Measurements from ENCODE around the gene TBC1D22A.

TBC1D22A gene

GRCh38 chr22:46788441-46789172, 26.2 kb downstream of the TBC1D22A start:
- no peak overlapping the region for H3K27ac ChIP-seq (ENCODE audit: low read depth, low read length)
- no peak overlapping the region for H3K9ac ChIP-seq (ENCODE audit: low read length)
- no peak overlapping the region for H3K18ac ChIP-seq (ENCODE audit: low read length)
- H3K36me3 ChIP-seq (ENCODE audit: control insufficient read depth, insufficient read depth, low read length) = no peaks in the 10 kb centered on the region
- no peak overlapping the region for H3K4me2 ChIP-seq (ENCODE audit: low read length)
- H4K8ac ChIP-seq (ENCODE audit: low read depth, low read length) = no peak overlapping the region
- H4K5ac ChIP-seq (ENCODE audit: low read length) = no peak overlapping the region
- H3K4me1 ChIP-seq (ENCODE audit: control insufficient read depth, low read depth, low read length) = no peaks in the 10 kb centered on the region
- no peak overlapping the region for H3K4ac ChIP-seq (ENCODE audit: low read depth, low read length)
- no peak overlapping the region for H3K23ac ChIP-seq (ENCODE audit: low read length)
- no peak overlapping the region for H2BK5ac ChIP-seq (ENCODE audit: low read length)
- no peak overlapping the region for H2BK120ac ChIP-seq (ENCODE audit: low read depth, low read length)
- no peak overlapping the region for H3K56ac ChIP-seq (ENCODE audit: low read length)
- WGBS (ENCODE audit: extremely low coverage, insufficient coverage, low lambda C conversion rate) = no CpG with 5 or more reads among the region's 9 CpGs
- no peak overlapping the region for H2AK5ac ChIP-seq (ENCODE audit: low read length)
- no peak for DNase-seq
- no peak overlapping the region for H2BK15ac ChIP-seq (replicated peaks; ENCODE audit: low read depth)
- H3K79me1 ChIP-seq (ENCODE audit: low read length) = peaks cover 9% of the 10 kb centered on the region
- H3K79me2 ChIP-seq (ENCODE audit: control insufficient read depth, insufficient read depth, low read length) = no peaks in the 10 kb centered on the region
- H3K4me3 ChIP-seq (ENCODE audit: low read length) = no peak overlapping the region
- H3K27me3 ChIP-seq (ENCODE audit: insufficient read depth, low read length, poor library complexity) = no peaks in the 10 kb centered on the region

- Histone ChIP-seq H3K4me3 (ENCODE audit: low read length) (no peak overlapping the region), H2AK5ac (ENCODE audit: low read length) (no peak overlapping the region), H3K4ac (ENCODE audit: low read depth, low read length) (no peak overlapping the region), H3K27me3 (ENCODE audit: insufficient read depth, low read length, poor library complexity) (no peaks in the 10 kb centered on the region), H3K27ac (ENCODE audit: low read depth, low read length) (no peak overlapping the region), H3K36me3 (ENCODE audit: control insufficient read depth, insufficient read depth, low read length) (no peaks in the 10 kb centered on the region), H3K79me2 (ENCODE audit: control insufficient read depth, insufficient read depth, low read length) (no peaks in the 10 kb centered on the region), H2BK120ac (ENCODE audit: low read depth, low read length) (no peak overlapping the region), H3K4me2 (ENCODE audit: low read length) (no peak overlapping the region), H3K18ac (ENCODE audit: low read length) (no peak overlapping the region), H4K8ac (ENCODE audit: low read depth, low read length) (no peak overlapping the region), H2BK5ac (ENCODE audit: low read length) (no peak overlapping the region), H3K56ac (ENCODE audit: low read length) (no peak overlapping the region), H2BK15ac (replicated peaks; ENCODE audit: low read depth) (no peak overlapping the region), H3K4me1 (ENCODE audit: control insufficient read depth, low read depth, low read length) (no peaks in the 10 kb centered on the region), H3K9ac (ENCODE audit: low read length) (no peak overlapping the region), H3K23ac (ENCODE audit: low read length) (no peak overlapping the region), H4K5ac (ENCODE audit: low read length) (no peak overlapping the region), H3K79me1 (ENCODE audit: low read length) (peaks cover 7% of the 10 kb centered on the region)
- no peak for DNase-seq
- WGBS (ENCODE audit: extremely low coverage, insufficient coverage, low lambda C conversion rate) = no CpG with 5 or more reads among the region's 10 CpGs
Observed at GRCh38 chr22:46789992-46790391, 27.5 kb downstream of the TBC1D22A start.

- no CpG with 5 or more reads among the region's 13 CpGs for WGBS (ENCODE audit: extremely low coverage, insufficient coverage, low lambda C conversion rate)
- no peaks in the 10 kb centered on the region for H3K4me1 ChIP-seq (ENCODE audit: control insufficient read depth, low read depth, low read length)
Observed at GRCh38 chr22:46791201-46791731, 28.8 kb downstream of the TBC1D22A start.

GRCh38 chr22:46792061-46792796, 29.8 kb downstream of the TBC1D22A start:
- H3K18ac ChIP-seq (ENCODE audit: low read length) = no peak overlapping the region
- DNase-seq = no peak

More at GRCh38 chr22:46791201-46791731, 28.8 kb downstream of the TBC1D22A start:
- no peak overlapping the region for H2BK5ac ChIP-seq (ENCODE audit: low read length)
- H3K79me2 ChIP-seq (ENCODE audit: control insufficient read depth, insufficient read depth, low read length) = no peaks in the 10 kb centered on the region
- H3K23ac ChIP-seq (ENCODE audit: low read length) = no peak overlapping the region
- H3K56ac ChIP-seq (ENCODE audit: low read length) = no peak overlapping the region
- H4K5ac ChIP-seq (ENCODE audit: low read length) = no peak overlapping the region
- H3K27ac ChIP-seq (ENCODE audit: low read depth, low read length) = no peak overlapping the region
- no peaks in the 10 kb centered on the region for H3K27me3 ChIP-seq (ENCODE audit: insufficient read depth, low read length, poor library complexity)
- no peaks in the 10 kb centered on the region for H3K36me3 ChIP-seq (ENCODE audit: control insufficient read depth, insufficient read depth, low read length)
- no peak overlapping the region for H4K8ac ChIP-seq (ENCODE audit: low read depth, low read length)
- peaks cover 5% of the 10 kb centered on the region for H3K79me1 ChIP-seq (ENCODE audit: low read length)
- DNase-seq = no peak
- H3K18ac ChIP-seq (ENCODE audit: low read length) = no peak overlapping the region
- H3K9ac ChIP-seq (ENCODE audit: low read length) = no peak overlapping the region
- no peak overlapping the region for H3K4me2 ChIP-seq (ENCODE audit: low read length)
- H3K4me3 ChIP-seq (ENCODE audit: low read length) = no peak overlapping the region
- no peak overlapping the region for H3K4ac ChIP-seq (ENCODE audit: low read depth, low read length)
- no peak overlapping the region for H2BK15ac ChIP-seq (replicated peaks; ENCODE audit: low read depth)
- H2BK120ac ChIP-seq (ENCODE audit: low read depth, low read length) = no peak overlapping the region
- no peak overlapping the region for H2AK5ac ChIP-seq (ENCODE audit: low read length)

GRCh38 chr22:46792841-46793261, 30.4 kb downstream of the TBC1D22A start:
- H2BK5ac ChIP-seq (ENCODE audit: low read length) = no peak overlapping the region
- WGBS (ENCODE audit: extremely low coverage, insufficient coverage, low lambda C conversion rate) = no CpG with 5 or more reads among the region's 8 CpGs
- H3K27ac ChIP-seq (ENCODE audit: low read depth, low read length) = no peak overlapping the region
- no peak overlapping the region for H3K9ac ChIP-seq (ENCODE audit: low read length)
- no peaks in the 10 kb centered on the region for H3K4me1 ChIP-seq (ENCODE audit: control insufficient read depth, low read depth, low read length)
- no peak overlapping the region for H2AK5ac ChIP-seq (ENCODE audit: low read length)
- no peaks in the 10 kb centered on the region for H3K27me3 ChIP-seq (ENCODE audit: insufficient read depth, low read length, poor library complexity)
- H3K36me3 ChIP-seq (ENCODE audit: control insufficient read depth, insufficient read depth, low read length) = no peaks in the 10 kb centered on the region
- H4K8ac ChIP-seq (ENCODE audit: low read depth, low read length) = no peak overlapping the region
- H3K4me3 ChIP-seq (ENCODE audit: low read length) = no peak overlapping the region
- DNase-seq = no peak
- no peak overlapping the region for H3K18ac ChIP-seq (ENCODE audit: low read length)
- no peak overlapping the region for H2BK120ac ChIP-seq (ENCODE audit: low read depth, low read length)
- no peak overlapping the region for H4K5ac ChIP-seq (ENCODE audit: low read length)
- H3K4me2 ChIP-seq (ENCODE audit: low read length) = no peak overlapping the region
- no peak overlapping the region for H3K4ac ChIP-seq (ENCODE audit: low read depth, low read length)
- H3K56ac ChIP-seq (ENCODE audit: low read length) = no peak overlapping the region
- peaks cover 5% of the 10 kb centered on the region for H3K79me1 ChIP-seq (ENCODE audit: low read length)
- no peak overlapping the region for H3K23ac ChIP-seq (ENCODE audit: low read length)
- H2BK15ac ChIP-seq (replicated peaks; ENCODE audit: low read depth) = no peak overlapping the region
- no peaks in the 10 kb centered on the region for H3K79me2 ChIP-seq (ENCODE audit: control insufficient read depth, insufficient read depth, low read length)

More at GRCh38 chr22:46792061-46792796, 29.8 kb downstream of the TBC1D22A start:
- Histone ChIP-seq H3K27me3 (ENCODE audit: insufficient read depth, low read length, poor library complexity) (no peaks in the 10 kb centered on the region), H3K56ac (ENCODE audit: low read length) (no peak overlapping the region), H2BK5ac (ENCODE audit: low read length) (no peak overlapping the region), H4K8ac (ENCODE audit: low read depth, low read length) (no peak overlapping the region), H2BK15ac (replicated peaks; ENCODE audit: low read depth) (no peak overlapping the region), H2BK120ac (ENCODE audit: low read depth, low read length) (no peak overlapping the region), H3K36me3 (ENCODE audit: control insufficient read depth, insufficient read depth, low read length) (no peaks in the 10 kb centered on the region), H3K27ac (ENCODE audit: low read depth, low read length) (no peak overlapping the region), H3K9ac (ENCODE audit: low read length) (no peak overlapping the region), H3K4me1 (ENCODE audit: control insufficient read depth, low read depth, low read length) (no peaks in the 10 kb centered on the region), H3K79me2 (ENCODE audit: control insufficient read depth, insufficient read depth, low read length) (no peaks in the 10 kb centered on the region), H3K79me1 (ENCODE audit: low read length) (peaks cover 5% of the 10 kb centered on the region), H3K4ac (ENCODE audit: low read depth, low read length) (no peak overlapping the region), H3K4me3 (ENCODE audit: low read length) (no peak overlapping the region), H3K4me2 (ENCODE audit: low read length) (no peak overlapping the region), H2AK5ac (ENCODE audit: low read length) (no peak overlapping the region), H3K23ac (ENCODE audit: low read length) (no peak overlapping the region), H4K5ac (ENCODE audit: low read length) (no peak overlapping the region)
- no CpG with 5 or more reads among the region's 20 CpGs for WGBS (ENCODE audit: extremely low coverage, insufficient coverage, low lambda C conversion rate)

Data from mesendoderm (in vitro differentiated cells).